Small intestine (tissue), 16 donors: Measurements from ENCODE around the gene P2RY6. TPM values are rescaled to one million over a fixed set of nuclear protein-coding genes. Genes with fewer than 3 reads are reported as not detected.
A peak's percentile ranks its signal among the peaks of the same experiment; 100 is the strongest.

ENCODE experiments used
- DNase-seq, 2 donors: peaks; one replicate each; pipeline versions ENCODE4 v3.0.0 to v3.0.0-alpha.2; 2013
- FAIRE-seq: peaks from 2 replicates; lab custom pipeline; 2012; peaks lifted over from hg19 to GRCh38; lab: Jason Lieb, UNC
- H3K27ac ChIP-seq, 3 donors: one replicate each; pipeline ENCODE4 v1.5.1; 2013; ENCODE audit warnings: low read length in 2 of 3, mild to moderate bottlenecking in 2 of 3, control low read depth in 1 of 3, inconsistent platforms in 1 of 3, low read depth in 1 of 3, moderate library complexity in 1 of 3
- H3K27me3 ChIP-seq, 3 donors: one replicate each; pipeline ENCODE4 v1.6.1; 2013; ENCODE audit warnings: low read length in 3 of 3, inconsistent platforms in 1 of 3; ENCODE audit not compliant: control insufficient read depth in 3 of 3, insufficient read depth in 3 of 3
- H3K36me3 ChIP-seq, 3 donors: one replicate each; pipeline ENCODE4 v1.6.1; 2013; ENCODE audit warnings: low read length in 3 of 3, inconsistent platforms in 1 of 3, low read depth in 1 of 3, mild to moderate bottlenecking in 1 of 3, moderate library complexity in 1 of 3; ENCODE audit not compliant: control insufficient read depth in 3 of 3, insufficient read depth in 2 of 3
- H3K4me1 ChIP-seq, 3 donors: one replicate each; pipeline ENCODE4 v1.6.1; 2013; ENCODE audit warnings: low read length in 2 of 3, inconsistent platforms in 1 of 3, low read depth in 1 of 3, mild to moderate bottlenecking in 1 of 3, moderate library complexity in 1 of 3; ENCODE audit not compliant: control insufficient read depth in 3 of 3, insufficient read depth in 2 of 3
- H3K4me3 ChIP-seq, 3 donors: one replicate each; pipeline ENCODE4 v1.5.1; 2013; ENCODE audit warnings: low read length in 3 of 3, control low read depth in 1 of 3, inconsistent platforms in 1 of 3, low read depth in 1 of 3, mild to moderate bottlenecking in 1 of 3, moderate library complexity in 1 of 3
- H3K9me3 ChIP-seq, 2 donors: one replicate each; pipeline ENCODE4 v1.6.1; 2013; ENCODE audit warnings: low read depth in 1 of 2, low read length in 1 of 2; ENCODE audit not compliant: control insufficient read depth in 2 of 2, insufficient read depth in 1 of 2
- WGBS, 3 donors: extraction: QIAGEN DNeasy Blood & Tissue Kit; methylation state at CpG; one replicate each; pipeline ENCODE4 v1.1.7; 2013; 5-methylcytosine and 5-hydroxymethylcytosine counted together
- long read RNA-seq, 10 donors: transcript quantifications; one replicate each; lab custom pipeline, GENCODE V29; 2026
- polyA plus RNA-seq, 4 donors: library from polyadenylated mRNA; stranded (reverse) in 3 of 4; unstranded in 1 of 4; fragments of 200-250 nt in 3 of 4; fragments of 120-200 nt in 1 of 4; gene quantifications; one replicate each; pipeline versions ENCODE4 v1.2.1 to v1.2.3, GENCODE V29; 2013
- donor health status: healthy with polysubstance abuse.
- donor health status: control.
- donor health status: control.
- donor health status: Bipolar disorder and iron deficiency.
- donor health status: healthy.

The P2RY6 gene, protein sequence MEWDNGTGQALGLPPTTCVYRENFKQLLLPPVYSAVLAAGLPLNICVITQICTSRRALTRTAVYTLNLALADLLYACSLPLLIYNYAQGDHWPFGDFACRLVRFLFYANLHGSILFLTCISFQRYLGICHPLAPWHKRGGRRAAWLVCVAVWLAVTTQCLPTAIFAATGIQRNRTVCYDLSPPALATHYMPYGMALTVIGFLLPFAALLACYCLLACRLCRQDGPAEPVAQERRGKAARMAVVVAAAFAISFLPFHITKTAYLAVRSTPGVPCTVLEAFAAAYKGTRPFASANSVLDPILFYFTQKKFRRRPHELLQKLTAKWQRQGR
- 10 to 100 TPM in 1 of 4 donors, 1 to 10 TPM in 2, under 1 TPM in 1; 0.67 to 46.0 (median 3.1) TPM for polyA plus RNA-seq
- long read RNA-seq, donor 1, transcript P2RY6-208 (3 exons, 2,351 nt): minor isoform, 6 of 26 reads
- long read RNA-seq, donor 1, transcript P2RY6-204 (3 exons, 1,515 nt): major isoform, 10 of 26 reads
- long read RNA-seq, donor 1, partial matches to known transcripts: 0 of 26 reads
- long read RNA-seq, donor 1, other reads (novel, unspliced or antisense): 0 of 26 reads
- long read RNA-seq, donor 2, partial matches to known transcripts: 0 of 7 reads
- long read RNA-seq, donor 2, other reads (novel, unspliced or antisense): 0 of 7 reads
- long read RNA-seq, donor 3, partial matches to known transcripts: 0 of 8 reads
- long read RNA-seq, donor 3, other reads (novel, unspliced or antisense): 0 of 8 reads
- long read RNA-seq, donor 4: 0 reads
- long read RNA-seq, donor 5, partial matches to known transcripts: 0 of 7 reads
- long read RNA-seq, donor 5, other reads (novel, unspliced or antisense): 0 of 7 reads
- long read RNA-seq, donor 6, partial matches to known transcripts: 0 of 5 reads
- long read RNA-seq, donor 6, other reads (novel, unspliced or antisense): 0 of 5 reads
- long read RNA-seq, donor 7: 0 reads
- long read RNA-seq, donor 8: 0 reads
- long read RNA-seq, donor 9, partial matches to known transcripts: 0 of 2 reads
- long read RNA-seq, donor 9, other reads (novel, unspliced or antisense): 0 of 2 reads
- long read RNA-seq, donor 10, partial matches to known transcripts: 0 of 3 reads
- long read RNA-seq, donor 10, other reads (novel, unspliced or antisense): 0 of 3 reads

GRCh38 chr11:73271936-73272679 is at the start of gene P2RY6:
TSS of gene P2RY6 (plus strand) at chr11:73272338. CDS start at chr11:73296519, 24,181 bp downstream.
- Histone ChIP-seq H3K27me3 (no peaks in the 10 kb centered on the region), H3K9me3 (no peaks in the 10 kb centered on the region), H3K27ac (peak within 1 kb of the TSS in 2 of 3 donors; percentile 47 to 88), H3K4me1 (peaks cover 5 to 73% (median 19%) of the 10 kb centered on the region in 3 donors), H3K36me3 (peaks cover 0 to 28% (median 0%) of the 10 kb centered on the region in 3 donors), H3K4me3 (peak within 1 kb of the TSS in 1 of 3 donors; percentile 24)
- 81 to 84% (median 83%) methylated on average over 16 to 17 of the region's 17 CpGs for WGBS, 3 donors
- no peak for FAIRE-seq
- peak in 1 of 2 donors; percentile 56 for DNase-seq

DNA sequence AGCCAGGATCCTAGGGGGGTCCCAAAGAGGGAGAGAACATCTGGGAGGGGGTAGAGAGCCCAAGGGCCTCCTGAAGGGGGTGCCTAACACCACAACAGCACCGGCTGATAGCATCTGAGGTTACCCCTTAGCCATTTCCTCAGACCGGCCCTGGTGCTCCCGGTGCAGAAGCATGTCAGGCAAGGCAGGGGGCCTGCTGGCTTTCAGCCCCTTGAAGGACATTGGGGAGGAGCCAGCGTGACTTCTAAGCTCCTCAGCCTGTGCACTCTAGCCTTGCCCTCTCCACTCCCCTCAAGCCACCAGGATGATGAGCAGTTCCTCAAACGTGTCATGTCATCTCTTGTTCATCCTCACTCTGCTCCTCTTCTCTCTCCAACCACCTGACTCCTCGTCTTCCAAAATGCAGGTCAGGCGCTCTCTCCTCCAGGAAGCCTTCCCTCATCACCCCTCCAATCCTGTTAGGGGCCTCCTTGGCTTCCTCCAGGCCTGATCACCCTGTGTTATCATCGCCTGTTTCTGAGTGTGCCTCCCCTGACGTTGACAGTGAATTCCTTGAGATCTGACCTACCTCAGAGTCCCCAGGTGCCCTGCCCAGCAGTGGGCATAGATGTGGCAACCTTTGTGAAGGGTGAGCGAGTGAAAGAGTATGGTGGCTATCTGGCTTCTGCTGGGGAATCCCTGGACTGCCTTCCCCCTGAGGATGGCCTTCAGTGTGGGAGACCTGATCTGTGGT is 48.0 kb upstream of the P2RY6 start:
- peaks cover 0 to 12% (median 5%) of the 10 kb centered on the region in 3 donors for H3K4me1 ChIP-seq
- H3K27ac ChIP-seq: no peak overlapping the region
- DNase-seq (no peak), FAIRE-seq (no peak)
- peaks cover 0 to 5% (median 0%) of the 10 kb centered on the region in 3 donors for H3K27me3 ChIP-seq
- H3K4me3 ChIP-seq: no peak overlapping the region
- peaks cover 0 to 18% (median 0%) of the 10 kb centered on the region in 3 donors for H3K36me3 ChIP-seq
- WGBS, 3 donors: 72 to 86% (median 79%) methylated on average over 10 of the region's 10 CpGs
- no peaks in the 10 kb centered on the region for H3K9me3 ChIP-seq

GRCh38 chr11:73225001-73225686 is 47.0 kb upstream of the P2RY6 start:
- Histone ChIP-seq H3K36me3 (peaks cover 0 to 24% (median 2%) of the 10 kb centered on the region in 3 donors), H3K4me1 (peaks cover 0 to 5% (median 5%) of the 10 kb centered on the region in 3 donors), H3K27ac (no peak overlapping the region), H3K9me3 (no peaks in the 10 kb centered on the region), H3K4me3 (no peak overlapping the region), H3K27me3 (no peaks in the 10 kb centered on the region)
- DNase-seq (no peak), FAIRE-seq (no peak)
- WGBS, 3 donors: 51 to 69% (median 53%) methylated on average over 3 of the region's 3 CpGs

DNA sequence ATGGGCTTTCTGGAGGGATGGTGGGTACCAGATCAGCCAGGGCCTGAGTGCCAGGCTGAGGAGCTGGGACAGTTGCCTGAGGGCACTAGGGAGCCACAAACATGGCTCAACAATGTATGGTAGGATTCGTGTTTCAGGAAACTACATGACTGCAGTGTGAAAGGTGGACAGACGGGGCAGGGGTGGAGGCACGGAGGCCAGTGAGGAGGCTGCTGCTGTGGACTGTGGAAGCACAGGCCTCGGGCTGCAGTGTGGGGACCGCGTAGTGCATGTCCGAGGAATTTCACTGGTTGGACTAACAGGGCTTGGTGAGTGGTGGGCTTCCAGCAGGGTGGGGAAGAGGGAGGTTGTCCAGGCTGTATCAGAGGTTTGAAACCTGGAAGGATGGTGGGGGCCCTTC is 46.3 kb upstream of the P2RY6 start:
- H3K36me3 ChIP-seq: peaks cover 0 to 26% (median 2%) of the 10 kb centered on the region in 3 donors
- H3K27me3 ChIP-seq: no peaks in the 10 kb centered on the region
- no peak overlapping the region for H3K27ac ChIP-seq
- no peaks in the 10 kb centered on the region for H3K9me3 ChIP-seq
- no peak for FAIRE-seq
- peaks cover 0 to 5% (median 2%) of the 10 kb centered on the region in 3 donors for H3K4me1 ChIP-seq
- no peak overlapping the region for H3K4me3 ChIP-seq
- WGBS, 3 donors: 88 to 95% (median 89%) methylated on average over 7 of the region's 7 CpGs
- no peak for DNase-seq

GRCh38 chr11:73226297-73227006 is 45.7 kb upstream of the P2RY6 start:
- H3K4me1 ChIP-seq: peaks cover 0 to 5% (median 2%) of the 10 kb centered on the region in 3 donors
- H3K4me3 ChIP-seq: no peak overlapping the region
- no peak for FAIRE-seq
- H3K9me3 ChIP-seq: no peaks in the 10 kb centered on the region
- no peak for DNase-seq
- H3K36me3 ChIP-seq: peaks cover 0 to 27% (median 2%) of the 10 kb centered on the region in 3 donors
- H3K27me3 ChIP-seq: no peaks in the 10 kb centered on the region
- no peak overlapping the region for H3K27ac ChIP-seq
- 73 to 86% (median 78%) methylated on average over 8 of the region's 8 CpGs for WGBS, 3 donors

DNA sequence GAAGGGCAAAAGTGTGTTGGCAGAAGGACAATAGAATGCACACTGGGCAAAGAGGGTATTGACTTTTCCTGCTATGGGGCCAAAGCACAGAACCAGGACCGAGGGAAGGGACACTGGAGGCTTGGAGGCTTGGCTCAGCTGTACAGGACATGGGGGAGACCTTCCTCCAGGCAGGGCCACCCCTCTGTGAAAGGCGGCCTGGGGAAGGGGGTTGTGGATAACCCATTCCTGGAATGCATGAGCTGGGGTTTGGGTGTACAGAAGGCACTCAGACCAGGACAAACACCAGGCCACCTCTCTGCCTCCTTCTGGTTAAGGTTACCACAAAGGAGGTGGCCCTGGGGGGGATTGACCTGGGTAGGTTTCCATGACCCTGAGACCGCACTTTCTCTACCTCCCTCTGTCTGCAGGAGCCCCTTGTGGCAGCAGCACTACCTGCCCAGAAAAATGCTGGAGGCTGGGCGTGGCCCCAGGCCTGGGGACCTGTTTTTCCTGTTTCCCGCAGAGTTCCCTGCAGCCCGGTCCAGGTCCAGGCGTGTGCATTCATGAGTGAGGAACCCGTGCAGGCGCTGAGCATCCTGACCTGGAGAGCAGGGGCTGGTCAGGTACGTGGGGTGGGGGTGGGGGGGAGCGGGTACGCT is 44.4 kb upstream of the P2RY6 start:
- peak; percentile 78 to 91 for DNase-seq
- no peaks in the 10 kb centered on the region for H3K27me3 ChIP-seq
- no peak overlapping the region for H3K4me3 ChIP-seq
- H3K36me3 ChIP-seq: peaks cover 0 to 25% (median 2%) of the 10 kb centered on the region in 3 donors
- no peak for FAIRE-seq
- no peaks in the 10 kb centered on the region for H3K9me3 ChIP-seq
- WGBS, 3 donors: 21 to 57% (median 27%) methylated on average over 11 to 12 of the region's 12 CpGs
- peaks cover 0 to 5% (median 0%) of the 10 kb centered on the region in 3 donors for H3K4me1 ChIP-seq
- no peak overlapping the region for H3K27ac ChIP-seq
